ENCODE results near the gene BEX3. TPM values are rescaled to one million over a fixed set of nuclear protein-coding genes. Genes with fewer than 3 reads are reported as not detected.

BEX3 gene
- total and polyA plus RNA-seq, 2 donors (not counting 1 experiment from before 2014, with no cell fraction given), result 416 to 460 TPM

- TF ChIP-seq CTCF (conservative IDR thresholded peaks at IDR 0.05 in 1 of 2, IDR thresholded peaks at IDR 0.05 in 1 of 2; ENCODE audit: low read depth in 1 of 2, low read length in 2 of 2), result no peak
- TF ChIP-seq EZH2 (IDR thresholded peaks at IDR 0.05; ENCODE audit: low read length, missing control alignments), result no peak
- Histone ChIP-seq H3K4me2 (ENCODE audit: extremely low read depth, insufficient read depth, low read length) (no peak overlapping the region), H2AFZ (ENCODE audit: low read length) (no peak overlapping the region), H3K9ac (ENCODE audit: insufficient read depth, low read length) (no peak overlapping the region), H4K20me1 (ENCODE audit: control insufficient read depth, extremely low read depth, insufficient read depth, low read length) (no peaks in the 10 kb centered on the region), H3K79me2 (ENCODE audit: control insufficient read depth, insufficient read depth, low read length) (no peaks in the 10 kb centered on the region), H3K27ac (ENCODE audit: insufficient read depth, low read length) (no peak overlapping the region), H3K9me3 (ENCODE audit: control insufficient read depth, insufficient read depth, low read depth, low read length) (no peaks in the 10 kb centered on the region), H3K27me3 (ENCODE audit: control insufficient read depth, insufficient read depth, low read length) (no peaks in the 10 kb centered on the region), H3K4me1 (ENCODE audit: control insufficient read depth, extremely low read depth, insufficient read depth, low read length) (peaks cover 6% of the 10 kb centered on the region), H3K4me3 (replicated peaks in 1 of 4; ENCODE audit: control extremely low read depth in 1 of 4, insufficient read depth in 1 of 4, low read depth in 3 of 4, low read length in 4 of 4) (no peak overlapping the region), H3K36me3 (ENCODE audit: control insufficient read depth, insufficient read depth, low read length) (no peaks in the 10 kb centered on the region)
- DNase-seq (ENCODE audit: low read depth in 2 of 2), result no peak
Observed at GRCh38 chrX:103363046-103363445, 13.3 kb upstream of the BEX3 start.

GRCh38 chrX:103367502-103367901, 8.8 kb upstream of the BEX3 start:
- no peaks in the 10 kb centered on the region for H3K79me2 ChIP-seq (ENCODE audit: control insufficient read depth, insufficient read depth, low read length)
- DNase-seq (ENCODE audit: low read depth in 2 of 2), result peak in 1 of 2 donors; percentile 30
- H3K4me3 ChIP-seq (replicated peaks in 1 of 4; ENCODE audit: control extremely low read depth in 1 of 4, insufficient read depth in 1 of 4, low read depth in 3 of 4, low read length in 4 of 4), result no peak overlapping the region
- no peaks in the 10 kb centered on the region for H3K36me3 ChIP-seq (ENCODE audit: control insufficient read depth, insufficient read depth, low read length)
- H2AFZ ChIP-seq (ENCODE audit: low read length), result peak overlapping the region; percentile 21
- H3K4me2 ChIP-seq (ENCODE audit: extremely low read depth, insufficient read depth, low read length), result no peak overlapping the region
- no peaks in the 10 kb centered on the region for H4K20me1 ChIP-seq (ENCODE audit: control insufficient read depth, extremely low read depth, insufficient read depth, low read length)
- H3K9ac ChIP-seq (ENCODE audit: insufficient read depth, low read length), result no peak overlapping the region
- no peaks in the 10 kb centered on the region for H3K9me3 ChIP-seq (ENCODE audit: control insufficient read depth, insufficient read depth, low read depth, low read length)
- H3K4me1 ChIP-seq (ENCODE audit: control insufficient read depth, extremely low read depth, insufficient read depth, low read length), result peaks cover 6% of the 10 kb centered on the region
- no peak overlapping the region for H3K27ac ChIP-seq (ENCODE audit: insufficient read depth, low read length)
- TF ChIP-seq EZH2 (IDR thresholded peaks at IDR 0.05; ENCODE audit: low read length, missing control alignments) (no peak), CTCF (conservative IDR thresholded peaks at IDR 0.05 in 1 of 2, IDR thresholded peaks at IDR 0.05 in 1 of 2; ENCODE audit: low read depth in 1 of 2, low read length in 2 of 2) (no peak)
- H3K27me3 ChIP-seq (ENCODE audit: control insufficient read depth, insufficient read depth, low read length), result no peaks in the 10 kb centered on the region

GRCh38 chrX:103369479-103369878, 6.9 kb upstream of the BEX3 start:
- no peak overlapping the region for H2AFZ ChIP-seq (ENCODE audit: low read length)
- H3K4me2 ChIP-seq (ENCODE audit: extremely low read depth, insufficient read depth, low read length), result no peak overlapping the region
- TF ChIP-seq EZH2 (IDR thresholded peaks at IDR 0.05; ENCODE audit: low read length, missing control alignments), result no peak
- no peak for TF ChIP-seq CTCF (conservative IDR thresholded peaks at IDR 0.05 in 1 of 2, IDR thresholded peaks at IDR 0.05 in 1 of 2; ENCODE audit: low read depth in 1 of 2, low read length in 2 of 2)
- H3K27me3 ChIP-seq (ENCODE audit: control insufficient read depth, insufficient read depth, low read length), result no peaks in the 10 kb centered on the region
- no peak overlapping the region for H3K27ac ChIP-seq (ENCODE audit: insufficient read depth, low read length)
- H3K36me3 ChIP-seq (ENCODE audit: control insufficient read depth, insufficient read depth, low read length), result no peaks in the 10 kb centered on the region
- peaks cover 2% of the 10 kb centered on the region for H3K4me1 ChIP-seq (ENCODE audit: control insufficient read depth, extremely low read depth, insufficient read depth, low read length)
- H3K9me3 ChIP-seq (ENCODE audit: control insufficient read depth, insufficient read depth, low read depth, low read length), result no peaks in the 10 kb centered on the region
- H3K9ac ChIP-seq (ENCODE audit: insufficient read depth, low read length), result no peak overlapping the region
- no peaks in the 10 kb centered on the region for H4K20me1 ChIP-seq (ENCODE audit: control insufficient read depth, extremely low read depth, insufficient read depth, low read length)
- no peak for DNase-seq (ENCODE audit: low read depth in 2 of 2)
- no peaks in the 10 kb centered on the region for H3K79me2 ChIP-seq (ENCODE audit: control insufficient read depth, insufficient read depth, low read length)
- H3K4me3 ChIP-seq (replicated peaks in 1 of 4; ENCODE audit: control extremely low read depth in 1 of 4, insufficient read depth in 1 of 4, low read depth in 3 of 4, low read length in 4 of 4), result no peak overlapping the region
